OCI-LY1 (cell line): Measurements from ENCODE around the gene SV2C.

Experiments
- H2AFZ ChIP-seq: fragments of 200-600 bp; sonication (generic), shearing (Covaris generic); 2 replicates; pipeline ENCODE4 v1.6.0; 2014; ENCODE audit warnings: antibody characterized with exemption, mild to moderate bottlenecking, low read length
- H3F3A ChIP-seq: fragments of 200-600 bp; sonication (generic), shearing (Covaris generic); 2 replicates; pipeline ENCODE4 v1.6.0; 2014; ENCODE audit warnings: mild to moderate bottlenecking, antibody characterized with exemption, low read length, moderate library complexity; ENCODE audit not compliant: insufficient read depth
- H3K27ac ChIP-seq: fragments of 200-600 bp; sonication (generic); 2 replicates; pipeline ENCODE4 v1.5.1; 2014; ENCODE audit warnings: low read length, mixed run types, mild to moderate bottlenecking, low read depth; ENCODE audit not compliant: poor library complexity, severe bottlenecking
- H3K27me3 ChIP-seq: fragments of 200-600 bp; sonication (generic); 2 replicates; pipeline ENCODE4 v1.6.0; 2014; ENCODE audit warnings: antibody characterized with exemption, mild to moderate bottlenecking, low read length, moderate library complexity; ENCODE audit not compliant: insufficient read depth
- H3K36me3 ChIP-seq: fragments of 200-600 bp; sonication (generic); 2 replicates; pipeline ENCODE4 v1.6.1; 2014; ENCODE audit warnings: mild to moderate bottlenecking, antibody characterized with exemption, low read length, moderate library complexity, mixed read lengths; ENCODE audit not compliant: insufficient read depth
- H3K4me1 ChIP-seq: fragments of 200-600 bp; sonication (generic); 2 replicates; pipeline ENCODE4 v1.5.1; 2014; ENCODE audit warnings: mild to moderate bottlenecking, low read length, moderate library complexity; ENCODE audit not compliant: insufficient read depth, severe bottlenecking
- H3K4me2 ChIP-seq: fragments of 200-600 bp; sonication (generic), shearing (Covaris generic); 2 replicates; pipeline ENCODE4 v1.6.1; 2014; ENCODE audit warnings: low read length
- H3K4me3 ChIP-seq: fragments of 200-600 bp; sonication (generic); 2 replicates; pipeline ENCODE4 v1.5.1; 2014; ENCODE audit warnings: low read length, low read depth, mild to moderate bottlenecking, mixed read lengths; ENCODE audit not compliant: poor library complexity, severe bottlenecking
- H3K79me2 ChIP-seq: fragments of 200-600 bp; shearing (Covaris generic); 2 replicates; pipeline ENCODE4 v1.6.1; 2016; ENCODE audit warnings: mixed run types, low read length, mixed read lengths; ENCODE audit not compliant: insufficient read depth
- H3K9ac ChIP-seq: fragments of 200-600 bp; sonication (generic), shearing (Covaris generic); 2 replicates; pipeline ENCODE4 v1.6.1; 2014; ENCODE audit warnings: mild to moderate bottlenecking, low read length, mixed read lengths
- H3K9me2 ChIP-seq: fragments of 200-600 bp; sonication (generic), shearing (Covaris generic); 2 replicates; pipeline ENCODE4 v1.6.1; 2014; ENCODE audit warnings: low read depth, mild to moderate bottlenecking, low read length, mixed read lengths
- H3K9me3 ChIP-seq: fragments of 200-600 bp; shearing (Covaris generic); 2 replicates; pipeline ENCODE4 v1.6.1; 2014; ENCODE audit warnings: low read length, mixed read lengths
- H4K20me1 ChIP-seq: fragments of 200-600 bp; sonication (generic), shearing (Covaris generic); 2 replicates; pipeline ENCODE4 v1.6.0; 2016; ENCODE audit warnings: mild to moderate bottlenecking, low read length; ENCODE audit not compliant: insufficient read depth
- EZH2 ChIP-seq: fragments of 200-600 bp; sonication (generic), shearing (Covaris generic); IDR thresholded peaks from 2 replicates; pipeline ENCODE4 v1.8.0; 2017; ENCODE audit warnings: borderline replicate concordance, mixed run types, mild to moderate bottlenecking, antibody characterized with exemption, low read length, moderate library complexity, mixed read lengths
- TF ChIP-seq, protein P1 (sequence below): fragments of 200-600 bp; sonication (generic), shearing (Covaris generic); IDR thresholded peaks from 2 replicates; pipeline ENCODE4 v1.5.1; 2017; ENCODE audit warnings: mild to moderate bottlenecking, antibody characterized with exemption, low read length, moderate library complexity, mixed read lengths

The SV2C gene

DNA sequence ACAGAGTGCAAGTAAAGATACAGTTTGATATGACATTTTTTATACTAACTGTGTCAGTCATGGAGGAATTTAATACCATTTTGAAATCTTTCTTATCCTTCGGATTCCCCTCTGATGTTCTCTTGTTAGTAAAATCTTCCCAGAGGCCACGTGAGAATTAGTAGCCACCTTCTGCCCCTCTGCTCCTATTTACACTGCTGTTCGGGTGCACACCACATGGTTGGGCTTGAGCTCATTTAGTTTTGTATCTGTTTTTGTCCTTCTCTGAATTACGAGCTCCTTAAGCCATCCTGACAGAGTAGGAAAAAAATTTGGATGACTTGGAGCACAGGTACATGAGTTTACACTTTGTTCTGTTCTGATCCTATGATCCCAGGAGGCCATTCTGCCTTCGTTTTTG lies 109.7 kb downstream of the SV2C start:
- H3K9ac ChIP-seq, result no peak overlapping the region
- no peak overlapping the region for H3K4me3 ChIP-seq
- H3K27me3 ChIP-seq, result no peaks in the 10 kb centered on the region
- no peaks in the 10 kb centered on the region for H3K9me3 ChIP-seq
- no peak for TF ChIP-seq EZH2
- no peaks in the 10 kb centered on the region for H3K9me2 ChIP-seq
- H3F3A ChIP-seq, result no peaks in the 10 kb centered on the region
- H3K36me3 ChIP-seq, result no peaks in the 10 kb centered on the region
- H3K79me2 ChIP-seq, result no peaks in the 10 kb centered on the region
- no peaks in the 10 kb centered on the region for H3K4me1 ChIP-seq
- no peak overlapping the region for H3K4me2 ChIP-seq
- no peak overlapping the region for H3K27ac ChIP-seq
- H2AFZ ChIP-seq, result no peak overlapping the region
- no peaks in the 10 kb centered on the region for H4K20me1 ChIP-seq

DNA sequence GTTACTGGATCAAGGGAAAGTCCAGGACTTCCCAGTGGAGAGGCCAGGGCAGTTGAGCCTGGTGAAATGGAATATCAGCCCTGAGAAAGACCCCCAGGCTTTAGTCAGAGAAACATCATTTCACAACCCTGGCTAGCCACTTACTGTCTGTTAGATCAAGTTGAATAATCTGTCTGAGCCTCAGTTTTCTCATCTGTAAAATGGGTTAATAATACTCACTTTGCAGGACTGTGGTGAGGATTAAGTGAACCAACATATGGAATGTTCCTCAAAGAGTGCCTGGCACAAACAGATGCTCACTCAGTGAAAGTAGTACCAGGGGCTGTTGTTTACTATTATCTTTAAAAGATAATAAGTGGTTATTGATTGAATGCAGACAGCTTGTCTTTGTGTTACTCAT lies 110.5 kb downstream of the SV2C start:
- H3K9me3 ChIP-seq, result no peaks in the 10 kb centered on the region
- H3K4me3 ChIP-seq, result no peak overlapping the region
- H4K20me1 ChIP-seq, result no peaks in the 10 kb centered on the region
- no peaks in the 10 kb centered on the region for H3K27me3 ChIP-seq
- no peaks in the 10 kb centered on the region for H3K79me2 ChIP-seq
- no peak for TF ChIP-seq EZH2
- TF ChIP-seq, protein P1, sequence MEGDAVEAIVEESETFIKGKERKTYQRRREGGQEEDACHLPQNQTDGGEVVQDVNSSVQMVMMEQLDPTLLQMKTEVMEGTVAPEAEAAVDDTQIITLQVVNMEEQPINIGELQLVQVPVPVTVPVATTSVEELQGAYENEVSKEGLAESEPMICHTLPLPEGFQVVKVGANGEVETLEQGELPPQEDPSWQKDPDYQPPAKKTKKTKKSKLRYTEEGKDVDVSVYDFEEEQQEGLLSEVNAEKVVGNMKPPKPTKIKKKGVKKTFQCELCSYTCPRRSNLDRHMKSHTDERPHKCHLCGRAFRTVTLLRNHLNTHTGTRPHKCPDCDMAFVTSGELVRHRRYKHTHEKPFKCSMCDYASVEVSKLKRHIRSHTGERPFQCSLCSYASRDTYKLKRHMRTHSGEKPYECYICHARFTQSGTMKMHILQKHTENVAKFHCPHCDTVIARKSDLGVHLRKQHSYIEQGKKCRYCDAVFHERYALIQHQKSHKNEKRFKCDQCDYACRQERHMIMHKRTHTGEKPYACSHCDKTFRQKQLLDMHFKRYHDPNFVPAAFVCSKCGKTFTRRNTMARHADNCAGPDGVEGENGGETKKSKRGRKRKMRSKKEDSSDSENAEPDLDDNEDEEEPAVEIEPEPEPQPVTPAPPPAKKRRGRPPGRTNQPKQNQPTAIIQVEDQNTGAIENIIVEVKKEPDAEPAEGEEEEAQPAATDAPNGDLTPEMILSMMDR, result no peak
- no peaks in the 10 kb centered on the region for H3K4me1 ChIP-seq
- no peak overlapping the region for H3K27ac ChIP-seq
- H3K4me2 ChIP-seq, result no peak overlapping the region
- H3K9ac ChIP-seq, result no peak overlapping the region
- no peaks in the 10 kb centered on the region for H3K36me3 ChIP-seq
- no peak overlapping the region for H2AFZ ChIP-seq
- no peaks in the 10 kb centered on the region for H3F3A ChIP-seq
- no peaks in the 10 kb centered on the region for H3K9me2 ChIP-seq

DNA sequence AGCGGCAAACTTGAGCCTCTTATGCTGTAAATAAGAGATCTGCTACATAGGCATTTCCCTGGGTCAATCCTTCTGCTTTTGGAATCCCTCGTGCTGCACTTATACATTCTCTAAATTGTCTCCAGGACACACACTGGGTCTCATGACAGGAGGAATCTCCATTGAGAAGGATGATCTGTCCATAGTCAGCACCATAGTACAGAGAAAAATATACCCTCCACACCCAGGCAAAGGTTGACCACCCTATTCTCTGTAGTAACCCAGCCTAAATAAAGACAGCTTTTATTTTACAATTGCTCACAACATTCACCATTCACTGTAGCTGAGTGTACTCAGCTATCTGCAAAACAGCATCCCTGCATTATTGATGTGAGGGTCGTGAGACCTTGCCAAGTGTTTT lies 111.2 kb downstream of the SV2C start:
- H3K4me1 ChIP-seq, result no peaks in the 10 kb centered on the region
- no peak for TF ChIP-seq EZH2
- TF ChIP-seq, protein P1, result no peak
- no peak overlapping the region for H3K4me2 ChIP-seq
- H3K27me3 ChIP-seq, result no peaks in the 10 kb centered on the region
- no peaks in the 10 kb centered on the region for H3K9me2 ChIP-seq
- no peaks in the 10 kb centered on the region for H3F3A ChIP-seq
- no peaks in the 10 kb centered on the region for H4K20me1 ChIP-seq
- no peak overlapping the region for H2AFZ ChIP-seq
- H3K27ac ChIP-seq, result no peak overlapping the region
- no peaks in the 10 kb centered on the region for H3K9me3 ChIP-seq
- H3K9ac ChIP-seq, result no peak overlapping the region
- H3K79me2 ChIP-seq, result no peaks in the 10 kb centered on the region
- H3K4me3 ChIP-seq, result no peak overlapping the region
- H3K36me3 ChIP-seq, result no peaks in the 10 kb centered on the region

DNA sequence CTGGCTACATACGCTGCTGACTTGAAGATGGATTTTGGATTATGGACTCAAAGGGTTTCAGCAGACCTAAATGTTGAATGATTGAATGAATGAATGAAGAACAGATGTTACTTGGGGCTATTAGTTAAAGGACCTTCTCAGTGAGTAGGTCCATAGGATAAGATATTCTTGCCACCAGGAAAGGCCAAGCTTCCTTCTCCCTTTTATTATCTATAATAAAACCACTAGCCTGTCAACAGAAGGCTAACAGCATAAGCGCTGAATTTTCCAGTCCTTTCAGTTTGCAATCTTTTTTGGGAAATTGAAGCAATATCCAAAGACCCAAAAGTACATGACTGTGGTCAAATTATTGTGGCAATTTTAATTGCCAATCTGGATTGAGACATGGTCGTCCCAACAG lies 113.3 kb downstream of the SV2C start:
- Histone ChIP-seq H3K4me1 (no peaks in the 10 kb centered on the region), H4K20me1 (no peaks in the 10 kb centered on the region), H3F3A (no peaks in the 10 kb centered on the region), H3K79me2 (no peaks in the 10 kb centered on the region), H3K9ac (no peak overlapping the region), H3K4me3 (no peak overlapping the region), H3K9me2 (no peaks in the 10 kb centered on the region), H3K4me2 (no peak overlapping the region), H2AFZ (no peak overlapping the region), H3K27ac (no peak overlapping the region), H3K36me3 (no peaks in the 10 kb centered on the region), H3K27me3 (no peaks in the 10 kb centered on the region), H3K9me3 (no peaks in the 10 kb centered on the region)
- no peak for TF ChIP-seq EZH2
- TF ChIP-seq, protein P1, result no peak
